AML-193 (cell line): Measurements from ENCODE around the gene C9orf85.

Experiments
- DNase-seq, 2 experiments: peaks; one replicate each; lab custom pipeline; 2025; lab: John Stamatoyannopoulos, UW

The C9orf85 gene

DNA sequence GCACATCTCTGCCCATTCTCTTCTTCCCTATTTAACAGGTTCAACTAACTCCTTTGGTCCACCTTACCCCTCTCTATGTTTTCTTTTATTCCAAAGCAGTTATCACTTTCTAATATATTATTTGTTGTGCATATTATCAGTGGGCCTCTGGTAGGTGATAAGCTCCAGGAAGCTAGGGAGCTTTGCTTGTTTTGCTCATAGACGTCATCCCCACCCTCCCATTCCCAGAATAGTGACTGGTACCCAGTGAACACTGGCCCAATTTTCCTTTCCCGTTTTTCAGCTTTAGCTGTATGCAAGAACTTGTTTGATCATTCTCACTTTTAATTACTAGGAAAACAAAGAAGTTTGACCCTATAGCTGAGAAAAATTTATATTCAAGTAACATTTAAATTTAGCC is 7.4 kb upstream of the C9orf85 start:
- no peak for DNase-seq

DNA sequence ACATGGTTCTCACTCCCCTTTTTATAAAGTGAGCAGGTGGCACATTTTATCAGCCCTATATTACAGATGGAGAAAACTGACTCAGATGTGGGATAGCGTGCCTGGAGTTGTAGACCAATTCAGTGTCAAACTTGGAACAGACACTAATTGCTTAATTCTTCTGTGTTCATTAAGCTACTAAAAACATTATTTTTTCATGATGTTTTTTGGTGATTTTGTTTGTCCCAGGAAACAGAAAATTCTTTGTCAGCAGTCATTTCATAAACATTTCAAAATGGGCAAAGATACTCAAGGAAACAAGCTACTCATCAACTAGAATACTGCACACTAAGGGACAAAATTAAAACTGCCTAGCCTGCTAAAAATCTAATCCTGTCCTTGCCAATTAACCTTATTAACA is 2.6 kb upstream of the C9orf85 start:
- DNase-seq, result no peak

DNA sequence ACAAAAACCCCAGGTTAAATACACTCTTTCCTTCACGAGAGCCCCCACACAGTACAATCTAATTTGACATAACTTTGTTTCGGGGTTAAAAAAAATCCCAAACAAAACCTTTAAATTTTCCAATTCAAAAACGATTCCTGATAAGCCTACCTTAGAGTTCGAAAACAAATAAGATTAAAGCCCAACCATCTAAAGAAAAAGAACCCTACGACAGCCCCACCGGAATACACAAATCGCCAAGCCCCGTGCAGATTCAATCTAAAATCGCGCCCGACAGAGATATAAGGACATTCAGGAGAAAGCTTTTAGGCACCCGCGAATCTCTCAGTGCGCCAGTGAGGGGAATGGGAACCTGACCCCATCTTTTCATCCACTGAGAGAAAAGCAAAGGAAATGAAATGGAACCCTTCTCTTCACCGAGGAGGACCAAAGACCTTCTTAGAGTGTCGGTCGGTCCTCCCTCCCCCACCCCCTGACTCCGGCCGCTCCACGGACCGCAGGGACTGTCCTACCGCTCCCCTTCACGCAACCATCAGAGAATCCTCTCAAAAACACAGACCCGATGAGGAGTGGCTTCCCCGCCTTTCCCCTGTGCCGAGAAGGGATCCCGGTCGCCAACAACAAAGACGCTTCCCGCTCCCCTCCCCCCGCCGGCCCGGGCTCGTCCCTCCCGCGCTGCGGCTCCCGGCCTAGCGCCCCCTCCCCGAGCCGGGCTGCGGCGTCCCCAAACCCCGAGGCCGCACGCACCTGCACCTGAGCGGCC is 1.4 kb upstream of the C9orf85 start:
- DNase-seq, result no peak

DNA sequence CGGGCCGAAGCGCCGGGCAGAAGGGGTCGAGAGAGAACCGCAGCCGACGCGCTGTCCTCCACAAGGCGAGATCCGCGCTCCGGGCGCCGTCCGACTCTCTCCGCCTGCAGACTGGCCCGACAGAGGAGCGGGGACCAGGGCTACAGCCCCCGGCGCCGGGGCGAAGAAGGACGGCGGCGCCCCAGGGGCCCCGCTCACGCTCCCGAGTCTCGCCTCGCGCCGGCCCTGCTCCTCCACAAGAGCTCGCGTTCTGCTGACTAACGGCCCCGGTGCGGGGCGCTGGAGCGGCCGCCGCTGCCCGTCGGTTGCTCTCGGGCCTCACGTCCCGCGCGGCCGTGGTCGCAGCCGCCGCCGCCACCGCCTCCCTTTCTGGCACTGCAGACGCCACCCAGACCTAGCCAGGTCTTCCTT is 784 bp upstream of the C9orf85 start:
- no peak for DNase-seq

DNA sequence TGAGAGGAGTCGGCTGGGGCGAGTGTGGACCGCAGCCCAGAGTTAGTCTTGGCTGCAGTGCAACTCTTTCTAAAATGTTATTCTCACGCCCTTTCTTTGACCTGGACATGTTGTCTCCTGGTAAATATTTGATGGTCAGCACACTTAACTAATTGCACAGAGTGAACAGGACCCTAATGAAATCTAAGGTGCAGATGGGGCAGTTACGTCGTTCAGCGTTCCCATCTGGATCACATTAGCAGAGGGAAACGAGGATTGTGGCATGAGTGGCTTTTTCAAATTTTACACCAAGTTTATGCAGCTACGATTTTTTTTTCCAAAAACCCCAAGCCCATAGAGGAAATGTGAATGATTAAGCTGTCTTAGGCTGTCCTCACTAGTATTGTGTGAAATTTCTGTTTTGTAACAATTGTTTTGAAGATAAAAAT is 483 bp downstream of the C9orf85 start:
- no peak for DNase-seq

DNA sequence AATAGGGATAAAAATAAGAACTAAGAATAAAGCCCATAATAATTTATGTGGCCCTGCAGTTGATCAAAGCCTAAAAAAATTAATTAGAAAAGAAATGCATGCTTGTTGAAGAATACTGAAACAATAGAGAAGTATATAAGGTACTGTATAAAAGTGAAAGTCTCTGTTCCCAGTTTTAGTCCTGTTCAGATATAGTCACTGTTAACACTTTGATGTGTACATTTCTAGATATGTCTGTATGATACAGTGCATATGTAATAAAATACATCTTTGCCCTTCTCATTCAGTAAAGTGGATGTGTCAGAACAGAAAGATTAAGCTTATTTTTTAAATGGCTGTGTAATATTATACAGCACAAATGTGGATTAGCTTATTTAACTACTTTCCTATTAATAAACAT is 4.1 kb downstream of the C9orf85 start:
- no peak for DNase-seq

DNA sequence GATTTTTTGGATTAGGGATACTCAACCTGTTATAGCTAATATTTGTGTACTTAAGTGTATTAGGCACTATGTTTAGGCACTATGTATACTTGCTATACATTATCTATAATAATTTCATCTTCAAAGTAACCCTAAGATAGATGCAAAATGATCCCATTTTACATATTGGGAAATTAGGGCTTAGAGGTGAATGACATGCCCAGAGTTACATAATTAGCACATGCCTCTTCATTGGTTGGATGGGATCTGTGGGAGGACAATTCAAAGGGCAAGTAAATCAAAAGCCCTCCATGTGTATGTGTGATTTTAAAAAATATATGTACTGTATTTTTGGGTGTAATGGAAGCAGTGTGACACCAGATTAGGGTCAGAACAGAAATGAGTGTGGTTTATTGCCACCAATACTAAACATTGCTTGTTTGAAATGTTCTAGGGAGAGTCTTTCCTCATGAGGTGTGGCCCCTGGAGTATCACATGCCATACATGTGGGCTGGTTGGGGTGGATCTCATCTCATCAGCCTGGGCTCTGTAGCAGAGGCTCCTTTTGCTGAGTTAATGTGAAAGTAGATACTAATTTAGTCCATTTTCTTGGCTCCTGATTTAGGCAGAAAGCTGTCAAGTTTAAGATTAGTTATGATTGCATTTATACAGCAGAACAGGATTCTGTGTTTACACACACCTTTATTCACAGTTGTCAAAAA is 5.5 kb downstream of the C9orf85 start:
- DNase-seq, result no peak

DNA sequence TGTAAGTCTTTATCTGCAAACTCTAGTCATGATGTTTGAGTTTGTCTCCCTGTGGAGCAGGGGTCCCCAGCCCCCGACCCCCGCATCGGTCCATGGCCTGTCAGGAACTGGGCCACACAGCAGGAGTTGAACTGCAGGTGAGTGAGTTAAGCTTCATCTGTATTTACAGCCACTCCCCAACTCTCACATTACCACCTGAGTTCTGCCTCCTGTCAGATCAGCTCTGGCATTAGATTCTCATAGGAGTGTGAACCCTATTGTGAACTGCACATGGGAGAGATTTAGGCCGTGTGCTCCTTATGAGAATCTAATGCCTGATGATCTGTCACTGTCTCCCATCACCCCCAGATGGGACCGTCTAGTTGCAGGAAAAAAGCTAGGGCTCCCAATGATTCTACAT is 7.0 kb downstream of the C9orf85 start:
- no peak for DNase-seq

DNA sequence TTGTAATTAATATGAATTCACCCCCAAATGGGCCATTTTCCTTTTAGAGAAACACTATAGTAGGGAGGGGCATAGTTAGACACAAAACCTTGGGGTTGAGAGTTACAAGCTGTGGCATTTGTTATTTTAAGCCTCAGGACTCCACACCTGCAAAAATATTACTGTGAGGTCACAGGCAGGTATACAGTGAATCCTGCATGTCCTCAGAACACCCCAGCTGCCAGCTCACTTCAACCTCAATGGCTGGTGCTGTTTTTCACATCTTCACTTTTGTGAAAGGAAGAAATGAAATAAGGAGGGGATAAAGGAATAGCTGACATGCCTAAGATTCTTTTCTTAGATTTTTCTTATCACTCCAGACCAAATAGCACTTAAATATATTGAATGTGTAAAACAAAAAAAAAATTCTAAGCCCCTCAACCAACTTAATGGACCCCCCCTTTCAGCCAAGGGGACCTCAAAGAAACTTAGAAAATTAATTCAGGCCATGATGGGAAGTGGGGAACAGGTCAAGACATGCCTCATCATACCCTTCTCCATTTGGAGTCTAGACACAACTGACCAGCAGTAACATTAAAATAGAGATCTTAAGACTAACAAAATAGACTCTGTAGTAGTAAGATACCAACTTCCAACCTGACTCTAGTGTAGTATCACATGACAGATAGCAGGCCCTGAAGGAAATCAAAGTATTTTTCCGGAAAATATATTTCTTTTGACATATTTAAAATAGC is 9.2 kb downstream of the C9orf85 start:
- DNase-seq, result no peak

DNA sequence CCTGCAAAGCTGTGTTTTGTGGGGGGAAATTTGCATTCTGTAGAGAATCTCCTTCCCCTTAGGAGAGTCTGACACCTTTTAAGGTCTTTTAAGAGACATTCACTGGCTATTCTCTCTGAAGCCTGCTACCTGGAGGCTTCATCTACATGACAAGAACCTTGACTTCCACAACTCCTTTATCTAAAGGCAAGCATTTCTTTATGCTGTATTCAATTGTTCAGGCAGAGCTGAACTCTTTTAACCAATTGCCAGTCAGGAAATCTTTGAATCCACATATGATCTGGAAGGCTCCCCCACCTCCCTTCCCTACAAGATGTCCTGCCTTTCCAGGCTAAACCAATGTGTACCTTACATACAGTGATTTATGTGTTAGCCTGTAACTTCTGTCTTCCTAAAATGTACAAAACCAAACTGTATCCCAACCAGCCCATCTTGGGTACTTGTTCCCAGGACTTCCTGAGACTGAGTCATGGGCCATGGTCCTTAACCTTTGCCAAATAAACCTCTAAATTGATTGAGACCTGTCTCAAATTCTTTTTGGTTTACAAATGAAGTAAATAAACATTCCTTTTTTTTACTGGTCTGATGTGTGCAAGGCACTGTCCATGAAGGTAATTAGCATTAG is 9.9 kb downstream of the C9orf85 start:
- no peak for DNase-seq

DNA sequence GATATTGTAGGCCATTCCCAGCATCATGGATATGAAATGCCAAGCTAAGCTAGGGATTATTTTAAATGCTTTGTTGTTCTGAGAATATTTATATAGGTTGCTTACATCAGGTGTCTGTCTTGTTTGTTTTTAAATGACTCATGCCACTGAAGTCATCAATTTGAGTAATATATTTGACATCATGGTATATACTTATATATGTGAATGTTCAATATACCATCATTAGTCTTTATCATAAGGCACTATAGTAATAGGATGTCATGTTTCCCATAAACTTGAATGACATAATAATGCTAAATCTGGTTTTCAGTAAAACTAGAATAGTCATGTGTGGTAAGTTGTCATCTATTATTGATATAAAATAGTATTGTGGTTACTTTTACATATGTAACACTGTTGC is 13.1 kb downstream of the C9orf85 start:
- DNase-seq, result no peak

DNA sequence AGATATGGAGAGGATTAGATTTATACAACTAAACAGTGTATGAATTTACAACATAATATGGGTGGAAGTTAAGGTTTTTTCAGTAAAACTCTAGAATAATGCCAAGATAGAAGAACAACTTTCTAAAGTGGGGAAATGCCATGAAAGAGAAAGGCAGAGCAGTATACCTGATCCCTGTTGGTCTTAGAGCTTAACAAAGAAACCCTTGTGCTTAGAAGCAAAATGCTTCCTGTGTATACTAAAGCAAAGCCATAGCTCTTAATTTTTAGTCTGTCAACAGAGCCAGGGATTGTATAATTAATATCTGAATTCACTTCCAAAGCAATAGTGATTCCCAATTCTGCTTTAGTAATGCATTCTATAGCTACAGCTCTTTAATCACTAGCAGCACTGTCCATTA is 14.4 kb downstream of the C9orf85 start:
- DNase-seq, result no peak

DNA sequence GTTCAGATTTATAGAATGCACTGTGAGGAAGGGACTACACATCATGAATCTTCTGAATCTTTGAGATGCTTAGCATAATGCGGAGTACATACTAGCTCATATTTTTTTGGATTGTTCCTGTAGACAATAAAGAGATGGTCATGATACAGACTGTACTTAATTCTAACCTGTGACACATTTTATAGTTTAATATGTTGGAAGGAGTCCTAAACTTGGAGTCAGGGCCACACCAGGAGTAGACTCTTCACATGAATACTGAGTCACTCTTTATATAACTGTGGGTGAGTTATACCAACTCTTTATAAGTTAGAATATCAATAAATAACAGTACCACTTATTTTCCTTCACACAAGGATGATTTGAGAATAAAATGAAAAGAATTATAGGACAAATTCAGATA is 16.9 kb downstream of the C9orf85 start:
- no peak for DNase-seq

DNA sequence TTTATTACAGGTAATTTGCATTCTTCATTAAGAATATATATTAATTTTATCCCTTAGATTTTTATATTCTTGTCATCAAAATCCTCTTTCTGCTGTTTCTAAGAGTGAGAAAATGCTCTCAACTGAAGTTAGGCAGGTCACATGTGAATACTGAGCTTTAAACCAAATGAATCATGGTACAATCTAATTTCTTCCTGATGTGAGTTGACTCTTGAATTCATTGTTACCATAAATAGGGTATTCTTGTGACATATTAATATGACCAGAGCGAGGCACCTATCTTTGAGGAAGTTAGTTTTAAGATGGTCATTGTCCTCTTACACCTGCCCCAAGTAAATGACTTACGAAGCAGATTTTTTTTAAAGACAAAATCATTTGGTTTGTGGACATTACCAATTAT is 17.4 kb downstream of the C9orf85 start:
- DNase-seq, result no peak

DNA sequence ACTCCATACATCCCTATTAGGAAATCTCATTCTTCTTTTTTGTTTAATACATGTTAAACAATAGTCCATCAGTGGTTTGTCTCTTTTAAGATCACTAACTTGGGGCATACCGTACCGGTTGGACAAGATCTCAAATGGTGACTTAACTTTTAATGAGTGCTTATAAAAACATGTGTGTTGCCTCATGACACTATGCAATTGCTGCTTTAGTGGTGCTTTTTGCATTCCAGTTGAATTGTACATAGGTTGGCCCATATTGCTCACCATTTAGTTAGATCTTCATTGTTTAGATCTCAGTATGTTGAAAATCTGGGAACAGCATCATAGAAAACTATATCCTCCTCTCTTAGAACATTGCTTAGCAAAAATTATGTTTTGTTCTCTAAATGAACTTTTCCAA is 17.8 kb downstream of the C9orf85 start:
- no peak for DNase-seq

DNA sequence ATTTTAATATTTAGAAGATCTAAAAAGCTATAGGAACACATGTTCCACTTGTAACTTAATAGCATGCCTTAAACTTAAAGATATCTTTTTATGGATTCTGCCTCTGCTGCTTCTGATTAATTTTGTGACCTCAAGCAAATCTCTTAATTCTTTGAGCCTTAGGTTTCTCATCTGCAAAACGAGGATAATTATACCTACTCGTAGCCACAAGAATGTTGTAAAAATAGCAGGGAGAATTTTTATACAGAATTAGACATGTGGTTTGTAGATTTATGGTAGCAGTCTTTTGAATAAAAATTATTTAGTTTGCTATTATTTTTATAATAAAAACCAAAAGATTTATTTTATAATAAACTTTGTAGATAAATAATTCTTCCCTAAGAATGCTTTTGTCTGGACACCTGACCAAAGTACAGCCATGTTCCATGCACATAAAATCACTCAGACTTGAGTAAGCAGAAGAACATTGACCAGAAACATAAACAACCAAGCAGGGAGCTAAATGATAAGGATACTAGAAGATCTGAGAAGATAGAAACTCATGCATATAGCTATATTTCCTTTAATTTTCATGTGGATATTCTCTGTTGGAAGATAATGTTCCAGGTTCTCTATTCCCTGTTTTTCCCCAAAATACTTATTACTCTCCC is 18.5 kb downstream of the C9orf85 start:
- DNase-seq, result no peak

DNA sequence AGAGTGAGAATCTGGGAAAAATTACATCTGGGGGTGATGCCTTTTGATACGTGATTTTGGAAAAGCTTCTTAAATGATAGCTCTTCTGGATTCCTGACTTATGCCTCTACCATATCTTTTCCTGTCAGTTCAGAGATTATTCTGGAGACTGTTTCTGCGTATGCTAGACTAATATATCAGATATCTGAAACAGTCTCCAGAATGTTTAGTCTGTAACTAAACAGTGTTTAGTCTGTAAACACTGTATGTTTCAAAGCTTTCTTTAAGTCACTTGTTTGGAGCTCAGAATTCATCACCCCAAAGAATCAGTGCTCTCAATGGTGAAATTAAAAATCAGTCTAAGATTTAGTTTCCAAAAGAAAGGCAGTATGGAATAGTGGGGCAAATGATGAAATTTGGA is 19.7 kb downstream of the C9orf85 start:
- no peak for DNase-seq

DNA sequence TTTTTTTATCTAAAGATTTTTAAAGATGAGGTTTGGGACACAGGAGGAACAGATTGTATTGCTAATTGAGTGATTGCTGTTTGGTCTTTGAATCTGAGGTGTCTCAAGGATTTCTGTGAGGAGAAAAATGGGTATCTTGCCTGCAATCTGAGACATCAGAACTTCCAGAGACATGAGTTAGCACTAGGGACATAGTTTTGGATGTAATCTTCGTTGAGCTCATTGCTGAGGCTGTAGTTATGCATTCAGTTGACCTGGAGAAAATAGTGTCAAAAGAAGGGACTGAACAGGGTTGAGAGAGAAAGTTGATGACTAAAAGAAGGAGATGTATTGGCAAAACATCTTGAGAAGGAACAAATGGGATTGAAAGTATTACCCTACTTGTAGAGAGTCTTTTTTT is 24.6 kb downstream of the C9orf85 start:
- DNase-seq, result no peak

DNA sequence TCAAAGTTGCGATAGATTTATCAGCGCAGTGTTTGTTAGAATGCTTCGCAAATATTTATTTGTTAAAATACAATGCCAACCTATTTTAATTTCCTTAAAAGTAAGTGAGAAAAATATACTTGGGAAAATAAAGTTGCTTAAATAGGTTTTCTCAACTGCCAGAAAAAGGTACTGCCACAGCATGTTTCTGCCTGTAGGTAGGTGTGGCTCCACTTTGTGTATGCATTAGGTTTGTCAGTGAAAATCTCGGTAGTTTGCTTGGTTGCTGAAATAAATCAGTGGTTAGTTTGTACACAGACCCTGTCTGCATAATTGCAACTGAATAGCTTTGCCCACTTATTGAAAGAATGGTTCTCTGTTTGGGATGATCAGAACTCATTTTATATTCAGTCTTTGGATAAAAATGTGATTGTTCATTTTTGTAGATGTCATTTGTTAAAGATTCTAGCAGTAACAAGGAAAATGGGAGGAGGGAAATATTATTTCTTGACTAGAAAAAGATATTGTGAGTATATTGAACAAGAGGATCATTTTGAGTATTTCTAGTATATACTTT is 25.7 kb downstream of the C9orf85 start:
- DNase-seq, result no peak

DNA sequence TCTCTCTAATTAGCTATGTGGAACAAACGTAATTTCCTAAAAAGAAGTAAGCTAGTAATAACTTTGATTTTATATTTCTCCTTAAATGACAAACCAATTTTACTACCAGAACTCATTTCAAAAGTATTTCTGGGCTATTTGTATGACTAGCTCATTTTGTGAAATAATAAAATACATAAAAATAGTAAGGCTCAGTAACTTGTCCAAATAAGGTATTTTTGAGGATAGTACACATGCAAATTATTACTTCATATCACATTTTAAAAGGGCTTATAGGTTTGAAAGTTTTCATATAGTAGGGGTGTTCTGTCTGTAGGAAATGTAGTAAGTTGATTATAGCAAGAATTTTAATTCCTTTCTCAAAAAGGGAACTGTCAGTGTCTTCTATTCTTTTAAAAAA is 26.5 kb downstream of the C9orf85 start:
- DNase-seq, result no peak

DNA sequence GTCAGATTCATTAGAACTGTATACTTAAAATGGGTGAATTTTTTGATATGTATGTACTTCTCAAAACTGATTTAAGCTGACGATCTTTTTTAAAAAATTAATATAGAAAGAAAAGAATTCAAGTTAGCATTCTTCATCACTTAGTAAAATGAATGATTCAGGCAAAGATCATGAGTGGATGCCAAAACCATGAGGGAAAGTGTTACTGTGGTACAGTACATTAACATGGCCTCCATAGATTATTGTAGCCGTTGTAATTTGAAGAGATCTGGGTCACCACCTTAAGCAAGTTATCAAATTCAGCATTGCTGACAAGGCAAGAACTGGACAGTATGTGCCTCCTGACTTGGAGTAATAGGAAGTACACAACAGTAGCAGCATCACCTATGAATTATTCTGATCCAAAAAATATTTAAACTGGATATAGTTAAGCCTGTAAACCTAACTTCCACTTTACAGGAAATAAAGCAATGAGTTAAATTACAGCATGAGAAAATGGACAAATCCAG is 29.7 kb downstream of the C9orf85 start:
- DNase-seq, result no peak
